Stimulated activated CD4-positive, alpha-beta T cell treated with anti-CD3 and anti-CD28 coated beads, Interleukin-15, amount 100 ng/mL, for 48 hours (primary cell): ENCODE data around the gene ZNF831.

Experiments
- DNase-seq, 2 donors: peaks; one replicate each; pipeline ENCODE4 v3.0.0-alpha.2; 2020; ENCODE audit warnings: low read depth in 2 of 2

Gene ZNF831

DNA sequence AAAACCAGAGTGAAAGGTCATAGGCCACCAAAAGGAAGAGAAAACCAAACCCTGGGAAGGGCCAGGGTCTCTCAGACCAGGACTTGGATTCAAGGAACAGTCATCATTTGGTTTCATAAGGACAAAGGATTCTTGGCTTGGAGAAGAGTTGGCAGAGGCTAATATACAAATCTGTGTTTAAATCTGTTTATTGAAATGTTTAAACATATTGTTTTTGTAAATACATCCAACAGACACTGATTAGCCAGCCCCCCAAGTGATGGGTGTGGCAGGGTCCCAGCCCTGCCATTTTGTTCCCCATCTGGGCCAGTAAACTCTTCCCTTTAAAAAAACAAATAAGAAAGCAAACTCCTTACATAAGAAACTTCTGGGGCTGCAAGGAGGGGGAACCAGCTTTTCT, 6.1 kb upstream of the ZNF831 start:
- DNase-seq: no peak

DNA sequence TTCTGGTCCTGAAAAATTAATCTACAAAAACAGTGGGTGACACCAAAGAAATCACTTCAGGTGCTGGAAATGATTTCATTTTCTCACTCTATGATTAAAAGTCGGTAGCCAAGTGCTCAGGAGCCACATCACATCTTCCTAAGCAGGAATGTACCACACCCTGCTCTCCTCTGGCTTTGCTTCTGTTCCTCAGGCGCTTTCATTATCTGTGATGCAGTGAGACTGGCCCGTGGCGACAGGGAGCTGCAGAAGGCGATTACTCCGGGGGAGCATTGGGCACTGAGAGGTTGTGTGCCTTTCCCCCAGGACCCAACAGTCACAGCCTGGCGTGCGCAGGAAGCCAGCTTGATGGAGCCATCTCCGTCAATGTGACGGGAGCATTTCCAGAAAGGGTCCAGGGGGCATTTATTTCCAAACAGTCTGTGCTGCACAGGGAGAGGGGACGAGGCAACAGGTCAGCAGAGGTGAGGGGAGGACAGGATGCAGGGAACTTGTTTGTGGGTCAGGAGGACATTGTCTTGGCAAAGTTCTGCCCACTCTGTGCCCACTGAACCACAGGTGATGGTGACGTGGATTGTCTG, 5.6 kb upstream of the ZNF831 start:
- no peak for DNase-seq

DNA sequence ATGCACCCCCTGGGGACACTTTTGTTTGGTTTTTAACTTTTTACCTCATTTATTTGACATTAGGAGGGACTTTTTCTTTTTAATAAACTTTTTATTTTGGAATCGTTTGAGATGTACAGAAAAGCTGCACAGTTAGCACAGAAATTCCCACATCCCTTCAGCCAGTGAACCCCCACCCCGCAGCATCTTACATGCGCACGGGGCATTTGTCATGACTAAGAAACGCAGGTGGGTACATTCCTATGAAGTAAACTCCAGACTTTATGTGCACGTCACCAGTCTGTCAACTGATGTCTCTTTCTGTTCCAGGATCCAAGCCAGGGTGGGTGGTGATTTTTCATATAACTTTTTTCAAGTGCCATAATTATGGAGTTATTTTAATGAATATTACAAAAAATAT, 4.9 kb upstream of the ZNF831 start:
- DNase-seq: no peak

DNA sequence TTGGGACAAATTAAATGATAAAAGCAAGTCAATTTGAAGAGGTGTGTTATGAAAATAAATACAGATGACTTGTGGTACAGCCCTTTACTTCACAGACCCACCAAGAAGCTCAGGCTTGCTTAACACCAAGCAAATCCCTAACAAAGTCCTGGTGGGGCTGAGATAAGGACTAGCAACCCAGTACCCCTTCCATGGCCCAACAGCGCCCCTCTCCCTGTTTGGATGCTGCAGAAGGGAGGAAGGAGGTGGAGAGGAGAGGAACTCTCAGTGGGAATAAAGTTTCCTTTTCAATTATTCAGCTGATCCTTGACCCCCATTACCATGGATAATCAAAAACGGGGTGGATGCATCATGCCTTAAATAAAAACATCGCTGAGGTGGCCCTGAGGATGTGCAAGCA, 4.5 kb upstream of the ZNF831 start:
- DNase-seq: no peak

DNA sequence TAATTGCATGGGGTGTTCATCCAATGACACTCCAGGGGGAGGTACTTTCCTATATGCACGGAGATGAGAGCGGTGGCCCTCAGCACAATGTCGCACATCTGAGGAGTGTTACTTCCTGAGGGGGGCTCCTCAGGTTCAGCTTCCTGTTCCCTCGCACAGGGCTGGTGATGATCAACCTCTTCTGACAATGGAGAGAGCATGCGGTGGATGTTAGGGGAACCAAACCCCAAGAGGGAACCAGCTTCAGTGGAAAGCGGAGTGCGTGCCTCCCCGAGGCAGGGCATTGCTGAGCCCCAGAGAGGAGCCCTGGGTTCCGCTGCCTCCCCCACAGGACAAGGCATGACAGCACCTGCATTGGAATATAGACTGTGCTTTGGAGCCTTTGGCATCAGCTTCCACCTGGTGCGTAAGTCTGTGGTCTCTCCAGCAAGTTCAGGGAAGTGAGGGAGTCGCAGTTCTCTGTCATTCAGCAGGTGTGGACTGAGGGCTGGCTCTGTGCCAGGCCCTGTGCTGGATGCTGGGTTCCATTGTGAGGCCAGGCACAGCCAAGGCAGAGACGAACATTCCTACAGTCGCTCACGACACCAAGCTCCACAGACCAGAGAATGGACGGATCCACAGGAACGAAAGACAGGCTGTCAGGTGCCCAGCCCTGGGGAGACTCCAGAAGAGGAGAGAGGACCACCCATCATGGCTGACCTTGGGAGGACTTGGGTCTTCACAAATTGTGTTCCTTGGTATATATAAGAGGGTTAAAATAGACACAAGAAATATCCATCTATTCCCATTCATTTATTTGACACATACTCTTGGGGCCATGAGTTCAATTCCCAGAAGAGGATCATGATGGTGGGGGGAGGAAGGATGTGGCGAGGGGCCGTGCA, 3.9 kb upstream of the ZNF831 start:
- no peak for DNase-seq

DNA sequence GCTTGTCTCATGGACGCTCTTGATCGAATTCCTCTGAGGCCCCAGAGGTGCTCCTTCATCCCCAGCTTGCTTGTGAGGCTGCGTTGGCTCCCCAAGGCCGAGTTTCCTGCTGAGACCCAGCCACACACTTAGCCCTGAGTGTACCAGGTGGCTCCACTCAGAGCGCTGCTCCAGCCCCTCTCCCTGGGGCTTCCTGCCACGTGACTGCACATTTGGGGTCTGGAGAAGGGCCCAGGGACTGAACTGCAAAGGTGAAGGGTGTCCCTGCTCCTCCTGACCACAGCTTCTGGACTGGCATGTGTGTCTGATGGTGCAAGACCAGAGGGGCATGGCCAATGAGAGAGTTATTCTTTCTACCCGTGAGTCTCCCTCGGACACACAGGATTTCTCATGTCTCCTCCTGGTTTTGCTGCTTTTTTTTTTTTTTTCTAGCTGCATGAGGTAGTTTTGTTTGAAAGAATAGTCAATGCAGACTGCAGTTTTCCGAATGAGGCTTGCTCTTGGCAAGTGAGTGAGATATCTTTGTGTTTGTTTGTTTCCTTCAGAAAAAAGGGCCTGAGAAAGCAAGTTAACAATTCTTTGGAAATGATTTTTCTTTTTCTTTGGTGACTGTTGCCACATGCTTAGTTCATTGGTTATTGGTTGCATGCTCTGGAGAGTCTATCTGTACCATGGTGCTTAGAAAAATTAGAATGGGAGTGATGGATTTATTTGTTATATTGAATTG, 3.1 kb upstream of the ZNF831 start:
- DNase-seq: no peak

DNA sequence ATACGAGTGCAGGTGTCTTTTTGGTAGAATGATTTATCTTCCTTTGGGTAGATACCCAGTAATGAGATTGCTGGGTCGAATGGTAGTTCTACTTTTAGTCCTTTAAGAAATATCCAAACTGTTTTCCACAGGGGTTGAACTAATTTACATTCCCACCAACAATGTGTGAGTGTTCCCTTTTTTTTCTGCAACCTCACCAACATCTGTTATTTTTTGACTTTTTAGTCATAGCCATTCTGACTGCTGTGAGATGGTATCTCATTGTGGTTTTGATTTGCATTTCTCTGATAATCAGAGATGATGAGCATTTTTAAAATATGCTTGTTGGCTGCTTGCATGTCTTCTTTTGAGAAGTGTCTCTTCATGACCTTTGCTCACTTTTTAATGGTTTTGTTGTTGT, 1.9 kb upstream of the ZNF831 start:
- DNase-seq: no peak

DNA sequence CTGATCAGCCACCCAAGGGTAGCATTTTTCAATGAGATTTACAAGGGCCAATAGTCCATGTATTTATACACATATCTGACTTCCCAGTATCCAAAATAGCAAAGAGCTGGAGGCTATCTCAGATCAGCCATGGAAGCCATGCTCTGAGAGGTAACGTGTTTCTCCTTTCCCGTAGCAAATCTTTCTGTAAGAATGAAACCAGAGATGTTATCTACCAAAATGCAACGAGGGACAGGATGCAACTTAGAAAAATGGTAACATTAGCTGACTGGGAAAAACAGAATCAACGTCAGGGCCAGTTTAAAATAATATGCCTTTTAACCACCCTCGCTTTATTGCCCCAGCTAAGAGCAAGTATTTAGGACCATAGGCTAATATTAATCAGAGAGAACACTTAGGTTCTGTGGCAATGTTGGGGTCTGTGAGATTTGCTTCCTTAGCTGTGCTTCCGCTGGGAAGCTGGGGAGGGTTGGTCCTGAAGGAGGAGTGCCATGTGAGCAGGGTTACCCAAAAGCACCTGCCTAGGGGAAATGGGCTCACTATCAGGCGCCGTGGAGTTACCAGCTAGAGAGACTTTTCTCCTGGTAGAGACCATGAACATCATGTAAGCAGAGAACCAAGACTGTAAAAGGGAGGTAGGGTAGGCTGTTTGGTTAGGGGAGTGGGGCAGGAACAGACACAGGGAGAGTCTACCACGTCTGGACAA, 1.2 kb downstream of the ZNF831 start:
- DNase-seq: no peak

DNA sequence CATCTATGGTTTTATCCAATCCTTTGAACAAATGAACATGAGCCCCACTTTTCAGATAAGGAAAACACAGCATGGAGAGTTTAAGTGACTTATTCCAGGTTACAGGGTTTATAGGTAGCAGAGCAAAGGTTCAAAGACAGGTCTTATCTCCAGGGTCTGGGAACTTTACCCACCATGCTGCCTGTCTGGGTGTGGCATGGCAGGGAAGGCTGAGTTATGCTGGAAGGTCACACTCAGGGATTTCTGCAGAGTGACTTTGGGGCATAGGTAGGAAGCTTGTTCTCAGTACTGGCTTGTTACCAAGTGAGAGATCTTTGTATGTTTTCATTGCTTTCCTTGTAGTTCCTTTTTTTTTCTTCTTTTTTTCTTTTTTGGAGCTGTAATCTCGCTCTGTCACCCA, 1.8 kb downstream of the ZNF831 start:
- no peak for DNase-seq

DNA sequence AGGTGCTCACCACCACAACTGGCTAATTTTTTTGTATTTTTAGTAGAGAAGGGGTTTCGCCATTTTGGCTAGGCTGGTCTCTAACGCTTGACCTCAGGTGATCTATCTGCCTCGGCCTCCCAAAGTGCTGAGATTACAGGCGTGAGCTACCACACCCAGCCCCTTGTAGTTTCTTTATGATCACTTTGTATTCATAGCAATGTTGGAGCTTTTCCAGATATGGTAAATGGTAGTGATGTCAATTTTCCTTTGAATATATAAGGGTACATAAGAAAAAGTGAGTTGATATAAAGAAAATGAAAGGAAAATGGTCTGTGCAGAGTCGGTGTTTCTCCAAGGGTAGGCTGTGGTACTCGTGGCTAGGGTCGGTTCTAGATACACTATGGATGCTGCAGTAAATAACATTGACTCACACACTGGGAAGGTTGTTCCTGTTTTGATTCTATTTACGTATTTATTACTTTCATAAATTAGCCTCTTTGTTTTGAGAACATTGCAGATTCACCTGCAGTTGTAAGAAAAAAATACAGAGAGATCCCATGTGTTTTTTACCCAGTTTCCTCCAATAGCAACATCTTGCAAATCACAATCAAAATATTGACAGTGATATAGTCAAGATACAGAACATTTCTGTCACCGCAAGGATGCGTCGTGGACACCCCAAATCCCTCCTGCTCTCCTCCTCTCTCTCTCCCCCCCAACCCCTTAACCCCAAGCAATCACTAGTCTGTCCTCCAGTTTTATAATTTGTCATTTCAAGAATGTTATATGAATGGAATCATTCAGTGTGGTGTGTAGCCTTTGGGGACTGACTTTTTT, 2.5 kb downstream of the ZNF831 start:
- no peak for DNase-seq

DNA sequence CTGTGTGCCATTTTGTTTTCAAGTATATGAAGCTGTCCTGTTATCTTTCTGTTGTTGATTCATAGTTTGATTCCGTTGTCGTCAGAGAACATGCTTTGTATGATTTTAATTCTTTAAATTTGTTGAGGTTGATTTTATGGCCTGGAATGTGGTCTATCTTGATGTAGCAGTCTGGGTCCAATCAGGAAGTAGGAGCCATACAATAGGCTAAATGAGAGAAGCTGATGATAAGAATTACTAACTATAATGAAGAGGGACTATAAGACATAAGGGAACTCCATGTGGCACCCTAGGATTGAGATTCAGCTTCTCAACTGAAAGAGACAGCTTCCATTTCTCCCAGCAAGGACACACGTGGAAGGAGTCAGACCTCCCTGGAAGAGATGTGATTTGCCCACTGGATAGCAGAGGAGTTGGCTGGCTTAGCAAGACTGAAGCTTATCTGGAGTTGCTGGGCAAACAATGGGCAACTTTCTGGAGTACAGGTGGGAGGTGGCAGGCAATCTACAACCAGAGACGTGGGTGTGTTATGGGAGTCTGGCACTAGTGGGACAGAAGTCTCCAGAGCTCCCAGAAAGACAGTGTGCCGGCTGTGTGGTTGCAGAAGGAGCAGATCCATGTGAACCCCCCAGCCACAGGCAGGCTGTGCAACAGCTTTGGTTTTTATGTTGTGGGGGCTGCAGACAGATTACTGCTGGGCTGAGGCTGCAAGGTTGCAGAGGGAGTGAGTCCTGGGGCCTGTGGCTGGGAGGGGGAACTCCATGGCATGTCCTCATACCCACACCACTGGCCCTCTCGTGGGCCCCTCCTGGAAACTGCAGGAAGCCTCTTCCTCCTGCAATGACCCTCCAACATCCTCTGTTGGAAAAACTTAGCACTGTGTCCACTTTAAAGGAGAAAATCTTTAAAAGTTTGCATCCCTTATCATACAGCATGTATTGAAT, 7.1 kb downstream of the ZNF831 start:
- DNase-seq: no peak

DNA sequence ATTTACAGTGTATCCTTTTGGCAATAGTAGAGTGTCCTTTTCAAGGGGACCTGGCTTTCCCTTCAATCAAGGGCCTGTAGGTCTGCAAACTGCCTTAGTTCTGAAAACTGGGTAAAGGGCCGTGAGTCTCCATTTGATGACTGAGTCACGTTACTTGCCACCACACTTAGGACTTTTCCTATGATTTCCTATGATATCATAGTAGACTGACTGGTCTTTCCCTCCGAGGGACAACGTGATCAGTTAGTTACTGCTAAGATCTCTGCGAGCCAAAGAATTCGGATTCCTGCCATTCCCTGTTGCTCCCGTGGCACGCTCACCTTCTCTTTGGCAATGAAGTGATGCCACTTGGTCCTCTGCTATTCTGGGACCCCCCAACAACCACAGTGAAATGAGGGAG, 8.4 kb downstream of the ZNF831 start:
- no peak for DNase-seq

DNA sequence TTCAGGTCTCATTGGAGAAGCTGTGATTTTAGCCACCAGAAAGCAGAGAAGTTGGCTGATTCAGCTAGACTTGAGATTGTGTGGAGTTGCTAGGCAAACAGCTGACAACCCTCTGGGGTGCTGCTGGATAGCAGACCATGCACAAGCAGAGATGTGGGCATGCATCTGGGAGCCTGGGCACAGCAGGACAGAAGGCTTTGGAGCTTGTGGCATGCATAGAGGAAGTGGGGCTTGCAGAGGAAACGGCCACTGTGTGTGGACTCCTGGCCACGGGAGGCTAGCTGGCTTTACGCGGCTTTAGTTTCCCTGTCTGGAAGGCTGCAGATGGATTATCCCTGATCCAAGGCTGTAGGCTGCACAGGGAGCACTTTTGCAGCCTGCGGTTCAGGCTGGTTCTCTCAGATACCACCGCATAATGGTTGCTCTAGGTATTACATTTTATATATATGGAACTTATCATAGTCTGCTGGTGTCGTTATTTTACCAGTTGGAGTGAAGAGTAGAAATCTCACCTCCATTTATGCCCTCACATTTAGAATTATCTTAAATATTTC, 10.4 kb downstream of the ZNF831 start:
- DNase-seq: no peak

DNA sequence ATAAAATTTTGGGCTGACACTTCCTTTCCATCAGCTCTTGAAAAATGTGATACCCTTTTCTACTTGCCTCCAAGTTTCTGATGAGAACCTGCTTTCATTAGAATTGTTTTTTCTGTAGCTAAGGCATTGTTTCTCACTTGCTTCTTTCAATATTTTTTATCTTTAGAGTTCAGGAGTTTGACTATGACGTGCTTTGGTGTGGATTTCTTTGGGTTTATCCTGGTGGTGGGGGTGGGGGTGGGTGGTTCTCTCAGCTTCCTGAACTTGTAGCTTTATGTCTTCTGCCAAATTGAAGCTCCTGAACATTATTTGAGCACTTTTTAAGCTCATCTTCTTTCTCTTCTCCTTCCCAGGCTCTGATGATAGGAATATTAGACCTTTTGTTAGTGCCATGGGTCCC, 11.4 kb downstream of the ZNF831 start:
- DNase-seq: no peak

DNA sequence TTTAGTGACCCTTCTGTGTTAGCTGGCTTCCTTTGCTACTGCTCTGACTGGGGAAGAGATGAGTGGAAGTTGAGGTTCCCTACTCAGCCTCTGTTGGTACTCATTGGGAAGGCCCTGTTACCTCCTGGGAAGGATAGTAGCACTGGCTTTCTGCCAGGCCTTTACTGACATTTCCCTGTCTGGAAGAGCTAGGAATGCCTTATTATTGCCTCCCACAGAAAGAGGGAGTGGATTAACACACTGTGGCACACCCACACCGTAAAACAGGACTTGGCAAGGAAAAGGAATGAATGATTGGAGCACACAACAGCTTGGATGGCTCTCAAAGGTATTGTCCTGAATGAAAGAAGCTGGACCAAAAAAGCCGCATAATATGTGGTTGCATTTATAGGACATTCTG, 12.2 kb downstream of the ZNF831 start:
- DNase-seq: no peak

DNA sequence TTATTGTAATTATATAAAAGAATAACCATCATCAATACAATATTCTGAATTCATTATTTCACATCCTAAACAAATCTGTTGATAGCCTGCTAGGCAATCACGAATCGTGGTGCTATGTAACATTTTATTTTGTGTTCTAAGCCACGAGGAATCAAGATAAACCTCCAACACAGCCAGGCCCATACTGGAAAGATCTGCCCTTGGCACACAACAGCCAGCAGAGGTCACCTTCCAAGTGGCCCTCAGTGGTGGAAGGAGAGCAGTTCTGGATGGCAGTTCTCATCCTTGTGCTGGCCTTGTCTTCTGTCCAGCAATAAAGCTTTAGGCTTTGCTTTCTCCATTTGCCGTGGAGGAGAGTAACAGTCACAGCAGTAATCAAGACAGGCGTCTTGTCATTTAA, 13.2 kb downstream of the ZNF831 start:
- DNase-seq: no peak

DNA sequence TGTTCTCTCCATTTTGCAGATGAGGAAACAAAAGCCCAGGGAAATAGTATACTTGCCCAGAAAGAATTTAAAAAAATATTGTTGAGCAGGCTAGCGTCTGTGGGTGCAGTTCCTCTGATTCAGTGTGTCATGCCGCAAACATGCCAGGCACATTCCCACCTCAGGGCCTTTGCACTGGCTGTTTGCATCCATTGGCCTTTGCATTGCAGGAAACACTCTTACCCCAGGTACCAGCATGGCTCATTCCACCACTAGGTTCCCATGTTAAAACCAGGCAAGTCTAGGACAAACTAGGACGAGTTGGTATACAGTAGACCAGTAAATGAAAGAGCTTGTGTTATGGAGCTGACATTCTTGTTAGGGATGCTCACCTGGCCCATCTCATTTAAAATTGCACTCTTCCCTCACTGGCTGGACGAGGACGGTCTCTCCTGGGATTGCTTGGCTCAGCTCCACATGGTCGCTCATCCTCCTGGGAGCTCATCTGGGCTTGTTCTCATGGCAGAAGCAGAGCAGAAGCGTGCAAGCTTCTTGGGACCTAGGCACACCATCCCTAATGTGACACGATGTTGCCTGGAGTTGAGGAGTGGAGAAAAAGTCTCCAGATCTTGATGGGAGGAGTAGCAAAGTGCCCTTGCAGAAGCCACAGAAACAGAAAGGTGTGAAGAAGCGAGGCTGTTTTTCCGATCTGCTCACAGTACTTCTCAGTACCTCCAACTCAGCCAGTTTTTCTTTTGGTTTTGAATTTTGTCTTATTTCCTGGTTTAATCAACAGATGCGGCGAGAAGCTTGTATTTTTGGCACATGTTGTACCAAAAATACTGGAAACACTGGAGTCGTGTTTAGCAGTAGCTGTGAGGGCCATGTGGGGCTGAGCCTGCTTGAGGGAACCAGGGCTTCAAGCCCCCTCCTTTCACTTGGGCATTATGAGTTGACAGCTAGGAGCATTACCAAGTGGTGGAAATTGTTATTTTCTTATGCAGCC, 13.9 kb downstream of the ZNF831 start:
- DNase-seq: no peak

DNA sequence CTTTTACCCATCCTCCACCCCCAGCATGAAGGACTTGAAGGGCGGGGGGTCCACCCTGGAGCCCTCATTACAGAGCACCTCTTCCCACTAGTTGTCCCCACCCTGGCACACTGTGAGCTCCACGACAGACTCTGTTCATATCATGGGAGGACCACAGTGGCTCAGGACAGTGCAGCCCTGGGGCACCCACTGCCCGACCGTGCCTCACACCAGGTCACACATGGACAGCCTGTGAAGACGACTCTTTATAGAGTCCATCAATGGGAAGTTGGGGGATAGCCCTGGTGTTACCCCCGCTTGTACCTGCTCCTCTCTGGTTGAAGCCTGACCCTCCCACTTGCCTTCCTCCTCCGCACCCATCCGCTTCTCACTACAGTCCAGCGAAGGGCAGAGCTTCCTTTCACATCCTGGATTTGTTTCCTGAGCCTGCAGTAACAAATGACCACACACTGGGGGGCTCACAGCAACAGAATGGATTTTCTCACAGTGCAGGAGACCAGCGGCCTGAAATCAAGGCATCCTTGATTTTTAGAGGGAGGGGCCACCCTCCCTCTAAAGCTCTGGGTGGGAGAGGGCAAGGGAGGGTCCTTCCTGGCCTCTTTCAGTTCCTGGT, 15.5 kb downstream of the ZNF831 start:
- no peak for DNase-seq
